ENCODE measurements around the gene GIMAP7. TPM values are rescaled to one million over a fixed set of nuclear protein-coding genes. Genes with fewer than 3 reads are reported as not detected.
"Not testable (repeated sequence)": the region's sequence is repeated elsewhere in the genome, so short reads cannot be mapped to it uniquely, and the experiment has no call there.

GIMAP7 gene
- total RNA-seq, 2 donors from 2014 or later: not detected

GRCh38 chr7:150479023-150479716 is 35.5 kb upstream of the GIMAP7 start:
- no peak for DNase-seq
- H3K9me3 ChIP-seq (ENCODE audit: control insufficient read depth, low read length): no peaks in the 10 kb centered on the region

GRCh38 chr7:150481186-150481920 is 33.3 kb upstream of the GIMAP7 start:
- Histone ChIP-seq H3K9me3 (ENCODE audit: control insufficient read depth, low read length) (no peaks in the 10 kb centered on the region), H3K27me3 (ENCODE audit: control insufficient read depth, insufficient read depth, low read length, poor library complexity, severe bottlenecking) (no peaks in the 10 kb centered on the region), H3K36me3 (ENCODE audit: control insufficient read depth, insufficient read depth, low read length) (no peaks in the 10 kb centered on the region), H3K4me3 (ENCODE audit: low read length) (no peak overlapping the region), H3K27ac (ENCODE audit: low read depth, low read length) (no peak overlapping the region), H3K4me1 (ENCODE audit: control insufficient read depth, insufficient read depth, low read length) (no peaks in the 10 kb centered on the region), H3K9ac (ENCODE audit: extremely low read depth, low read length, poor library complexity, severe bottlenecking) (no peak overlapping the region)
- Mint-ChIP-seq H3K9me3 (no peaks in the 10 kb centered on the region), H3K4me1 (no peaks in the 10 kb centered on the region), H3K4me3 (no peak overlapping the region), H3K36me3 (ENCODE audit: low read depth) (no peaks in the 10 kb centered on the region), H3K27ac (no peak overlapping the region), H3K27me3 (ENCODE audit: insufficient read depth) (peaks cover 9% of the 10 kb centered on the region)
- DNase-seq: no peak
- TF ChIP-seq, protein P1, sequence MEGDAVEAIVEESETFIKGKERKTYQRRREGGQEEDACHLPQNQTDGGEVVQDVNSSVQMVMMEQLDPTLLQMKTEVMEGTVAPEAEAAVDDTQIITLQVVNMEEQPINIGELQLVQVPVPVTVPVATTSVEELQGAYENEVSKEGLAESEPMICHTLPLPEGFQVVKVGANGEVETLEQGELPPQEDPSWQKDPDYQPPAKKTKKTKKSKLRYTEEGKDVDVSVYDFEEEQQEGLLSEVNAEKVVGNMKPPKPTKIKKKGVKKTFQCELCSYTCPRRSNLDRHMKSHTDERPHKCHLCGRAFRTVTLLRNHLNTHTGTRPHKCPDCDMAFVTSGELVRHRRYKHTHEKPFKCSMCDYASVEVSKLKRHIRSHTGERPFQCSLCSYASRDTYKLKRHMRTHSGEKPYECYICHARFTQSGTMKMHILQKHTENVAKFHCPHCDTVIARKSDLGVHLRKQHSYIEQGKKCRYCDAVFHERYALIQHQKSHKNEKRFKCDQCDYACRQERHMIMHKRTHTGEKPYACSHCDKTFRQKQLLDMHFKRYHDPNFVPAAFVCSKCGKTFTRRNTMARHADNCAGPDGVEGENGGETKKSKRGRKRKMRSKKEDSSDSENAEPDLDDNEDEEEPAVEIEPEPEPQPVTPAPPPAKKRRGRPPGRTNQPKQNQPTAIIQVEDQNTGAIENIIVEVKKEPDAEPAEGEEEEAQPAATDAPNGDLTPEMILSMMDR (conservative IDR thresholded peaks at IDR 0.05): no peak
- 88 to 89% methylated on average over 4 to 8 of the region's 9 CpGs for WGBS, 2 experiments (ENCODE audit: insufficient coverage in 1 of 2, insufficient read length in 1 of 2)

More at GRCh38 chr7:150479023-150479716, 35.5 kb upstream of the GIMAP7 start:
- no peak overlapping the region for H3K4me3 Mint-ChIP-seq
- Histone ChIP-seq H3K36me3 (ENCODE audit: control insufficient read depth, insufficient read depth, low read length) (no peaks in the 10 kb centered on the region), H3K4me1 (ENCODE audit: control insufficient read depth, insufficient read depth, low read length) (no peaks in the 10 kb centered on the region), H3K4me3 (ENCODE audit: low read length) (no peak overlapping the region), H3K27me3 (ENCODE audit: control insufficient read depth, insufficient read depth, low read length, poor library complexity, severe bottlenecking) (no peaks in the 10 kb centered on the region), H3K9ac (ENCODE audit: extremely low read depth, low read length, poor library complexity, severe bottlenecking) (no peak overlapping the region), H3K27ac (ENCODE audit: low read depth, low read length) (no peak overlapping the region)
- H3K27me3 Mint-ChIP-seq (ENCODE audit: insufficient read depth): peaks cover 5% of the 10 kb centered on the region
- no peaks in the 10 kb centered on the region for H3K4me1 Mint-ChIP-seq
- no peak overlapping the region for H3K27ac Mint-ChIP-seq
- TF ChIP-seq, protein P1 (conservative IDR thresholded peaks at IDR 0.05): no peak
- no peaks in the 10 kb centered on the region for H3K9me3 Mint-ChIP-seq
- H3K36me3 Mint-ChIP-seq (ENCODE audit: low read depth): no peaks in the 10 kb centered on the region
- WGBS, 2 experiments (ENCODE audit: insufficient coverage in 1 of 2, insufficient read length in 1 of 2): 50 to 92% methylated on average over 1 to 3 of the region's 3 CpGs

GRCh38 chr7:150481922-150482321 is 32.8 kb upstream of the GIMAP7 start:
- Histone ChIP-seq H3K4me1 (ENCODE audit: control insufficient read depth, insufficient read depth, low read length) (no peaks in the 10 kb centered on the region), H3K36me3 (ENCODE audit: control insufficient read depth, insufficient read depth, low read length) (no peaks in the 10 kb centered on the region), H3K9ac (ENCODE audit: extremely low read depth, low read length, poor library complexity, severe bottlenecking) (no peak overlapping the region), H3K27me3 (ENCODE audit: control insufficient read depth, insufficient read depth, low read length, poor library complexity, severe bottlenecking) (no peaks in the 10 kb centered on the region), H3K27ac (ENCODE audit: low read depth, low read length) (no peak overlapping the region), H3K9me3 (ENCODE audit: control insufficient read depth, low read length) (no peaks in the 10 kb centered on the region), H3K4me3 (ENCODE audit: low read length) (no peak overlapping the region)
- no peak for DNase-seq
- Mint-ChIP-seq H3K27ac (no peak overlapping the region), H3K4me3 (no peak overlapping the region), H3K4me1 (no peaks in the 10 kb centered on the region), H3K27me3 (ENCODE audit: insufficient read depth) (peaks cover 9% of the 10 kb centered on the region), H3K9me3 (no peaks in the 10 kb centered on the region), H3K36me3 (ENCODE audit: low read depth) (no peaks in the 10 kb centered on the region)
- TF ChIP-seq, protein P1 (conservative IDR thresholded peaks at IDR 0.05): no peak
- 86 to 91% methylated on average over 4 of the region's 4 CpGs for WGBS, 2 experiments (ENCODE audit: insufficient coverage in 1 of 2, insufficient read length in 1 of 2)

- 72% methylated on average over 1 of the region's 2 CpGs; no CpG with 5 or more reads in 1 of the 2 experiments for WGBS, 2 experiments (ENCODE audit: insufficient coverage in 1 of 2, insufficient read length in 1 of 2)
- not testable (repeated sequence) for H3K36me3 ChIP-seq (ENCODE audit: control insufficient read depth, insufficient read depth, low read length); H3K27ac ChIP-seq (ENCODE audit: low read depth, low read length); H3K9ac ChIP-seq (ENCODE audit: extremely low read depth, low read length, poor library complexity, severe bottlenecking); H3K36me3 Mint-ChIP-seq (ENCODE audit: low read depth); H3K27ac Mint-ChIP-seq; H3K9me3 ChIP-seq (ENCODE audit: control insufficient read depth, low read length); H3K4me3 Mint-ChIP-seq; H3K27me3 Mint-ChIP-seq (ENCODE audit: insufficient read depth); H3K4me1 ChIP-seq (ENCODE audit: control insufficient read depth, insufficient read depth, low read length); H3K9me3 Mint-ChIP-seq; H3K27me3 ChIP-seq (ENCODE audit: control insufficient read depth, insufficient read depth, low read length, poor library complexity, severe bottlenecking); H3K4me1 Mint-ChIP-seq; H3K4me3 ChIP-seq (ENCODE audit: low read length); DNase-seq
These were observed 31.2 kb upstream of the GIMAP7 start for GRCh38 chr7:150483514-150483913.

- H3K4me3 Mint-ChIP-seq; H3K4me3 ChIP-seq (ENCODE audit: low read length); H3K27ac ChIP-seq (ENCODE audit: low read depth, low read length); H3K36me3 Mint-ChIP-seq (ENCODE audit: low read depth); H3K9ac ChIP-seq (ENCODE audit: extremely low read depth, low read length, poor library complexity, severe bottlenecking); H3K36me3 ChIP-seq (ENCODE audit: control insufficient read depth, insufficient read depth, low read length); H3K27ac Mint-ChIP-seq; H3K4me1 Mint-ChIP-seq; H3K4me1 ChIP-seq (ENCODE audit: control insufficient read depth, insufficient read depth, low read length); H3K27me3 Mint-ChIP-seq (ENCODE audit: insufficient read depth); H3K27me3 ChIP-seq (ENCODE audit: control insufficient read depth, insufficient read depth, low read length, poor library complexity, severe bottlenecking); H3K9me3 Mint-ChIP-seq; DNase-seq; H3K9me3 ChIP-seq (ENCODE audit: control insufficient read depth, low read length): not testable (repeated sequence)
- 94% methylated on average over 3 of the region's 3 CpGs; no CpG with 5 or more reads in 1 of the 2 experiments for WGBS, 2 experiments (ENCODE audit: insufficient coverage in 1 of 2, insufficient read length in 1 of 2)
These were observed 30.6 kb upstream of the GIMAP7 start for GRCh38 chr7:150484071-150484470.
